GM18520 (cell line): ENCODE results near the gene PRRC2B.

ENCODE experiments used
- ATAC-seq: cut with Tn5 transposase; IDR thresholded peaks from one replicate; pipeline ENCODE4 v1.9.1; 2021; ENCODE audit not compliant: unreplicated experiment

The PRRC2B gene

DNA sequence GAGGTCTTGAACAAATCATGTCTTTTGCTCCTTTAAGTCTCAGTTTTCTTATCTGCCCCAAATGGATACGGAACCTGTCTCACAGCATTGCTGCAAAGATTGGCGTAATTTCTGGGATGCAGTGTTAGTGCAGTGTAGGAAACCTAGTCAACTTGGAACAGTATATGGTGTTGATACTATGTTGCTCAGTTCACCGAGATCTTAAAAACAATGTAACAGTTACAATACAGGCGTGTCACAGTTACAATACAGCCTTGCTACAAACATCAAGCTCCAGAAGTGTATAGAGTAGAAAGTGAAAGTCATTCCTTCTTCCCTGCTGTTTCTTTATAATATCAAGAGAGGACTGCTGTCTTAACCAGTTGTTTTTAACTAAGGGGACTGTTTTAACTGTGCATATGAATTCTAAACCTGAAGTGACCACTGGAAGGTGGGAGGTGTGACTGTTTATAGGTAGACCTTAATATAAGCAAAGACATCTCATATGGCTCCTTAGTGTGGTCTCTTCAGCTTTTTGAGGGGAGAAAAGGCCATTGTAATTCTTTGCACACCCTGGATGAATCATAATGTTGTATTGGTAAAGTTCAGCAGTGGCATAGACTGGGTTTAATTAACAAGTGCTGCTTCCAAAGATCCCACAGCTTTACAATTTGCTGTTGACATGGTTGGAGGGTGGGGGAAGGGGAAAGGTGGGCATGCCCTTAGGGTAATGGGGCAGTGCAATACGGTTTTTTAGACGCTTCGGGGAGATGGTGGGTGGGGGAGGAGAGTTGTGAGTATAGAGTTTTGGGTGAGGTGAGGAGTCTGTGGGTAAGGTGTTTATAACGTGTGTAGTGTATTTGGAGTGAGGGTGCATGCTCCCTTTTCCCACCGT, 12.9 kb downstream of the PRRC2B start:
- ATAC-seq, result no peak

DNA sequence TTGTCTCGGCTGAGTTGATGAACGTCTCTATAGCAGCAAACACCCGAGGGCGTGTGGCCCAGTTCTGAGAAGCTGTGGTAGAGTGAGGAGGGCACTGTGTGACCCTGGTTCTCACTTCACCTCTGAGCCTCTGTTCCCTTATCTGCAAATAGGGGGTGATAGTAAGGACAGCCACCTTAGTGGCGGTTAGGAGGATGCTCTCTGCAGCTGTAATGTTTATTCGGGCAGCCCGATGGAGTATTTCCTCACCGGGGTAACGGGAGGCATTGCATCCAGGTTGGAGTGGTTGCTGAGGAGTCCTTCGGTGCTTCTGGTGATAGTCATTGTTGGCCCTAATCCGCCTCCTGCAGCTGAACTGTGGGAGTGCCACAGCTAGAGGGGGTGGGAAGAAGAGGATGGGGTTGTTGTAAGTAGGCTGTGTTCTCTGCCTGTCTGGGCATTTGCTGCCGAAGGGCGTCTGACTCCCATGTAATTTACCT, 13.9 kb downstream of the PRRC2B start:
- ATAC-seq, result no peak

DNA sequence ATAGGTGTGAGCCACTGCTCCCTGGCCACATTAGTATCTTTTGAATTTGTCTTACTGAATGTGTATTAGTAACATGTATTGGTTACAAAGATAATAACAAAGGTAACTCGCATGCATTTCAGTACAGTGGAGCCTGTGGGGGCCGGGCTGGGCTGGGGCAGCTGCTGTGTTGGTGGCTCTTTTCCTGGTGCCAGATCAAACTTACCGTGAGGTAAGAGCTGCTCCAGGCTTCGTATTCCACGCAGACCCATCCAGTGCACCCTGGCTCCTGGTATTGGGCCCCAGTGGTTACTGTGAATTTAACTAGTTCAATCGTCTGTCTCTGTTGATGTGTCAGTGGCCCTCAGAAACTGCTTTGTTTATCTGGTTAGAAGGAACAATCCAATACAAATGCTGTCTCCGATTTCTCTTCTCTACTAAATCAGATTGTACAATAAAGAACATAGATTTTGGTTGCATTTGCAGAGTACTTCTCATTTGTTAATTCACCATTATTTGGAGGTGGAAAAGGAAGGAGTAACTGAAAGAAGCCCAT, 15.6 kb downstream of the PRRC2B start:
- no peak for ATAC-seq

DNA sequence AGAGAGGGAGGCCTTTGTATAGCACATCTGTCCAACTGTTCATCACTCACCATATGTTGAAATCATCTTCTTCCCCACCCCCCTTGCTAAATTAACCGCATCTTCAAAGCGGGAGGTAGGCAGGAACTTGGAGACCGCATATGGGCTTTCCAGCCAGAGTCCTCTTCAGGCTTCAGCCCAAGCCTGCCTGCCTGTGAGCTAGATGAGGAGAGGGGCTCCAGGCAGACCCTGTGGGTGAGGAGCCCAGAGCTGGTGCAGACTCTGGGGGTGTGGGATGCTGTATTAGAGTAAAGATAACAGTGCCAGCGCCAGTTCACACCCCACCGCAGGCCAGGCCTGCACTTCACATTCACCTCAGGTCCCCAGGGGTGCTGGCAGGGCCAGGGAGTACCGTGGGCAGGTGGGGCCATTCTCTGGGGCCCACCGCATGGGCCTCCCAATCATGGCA, 16.2 kb downstream of the PRRC2B start:
- ATAC-seq, result no peak

- ATAC-seq, result no peak
Observed at GRCh38 chr9:131411719-131412681, 18.1 kb downstream of the PRRC2B start.

GRCh38 chr9:131416509-131416908, 22.6 kb downstream of the PRRC2B start:
- no peak for ATAC-seq

DNA sequence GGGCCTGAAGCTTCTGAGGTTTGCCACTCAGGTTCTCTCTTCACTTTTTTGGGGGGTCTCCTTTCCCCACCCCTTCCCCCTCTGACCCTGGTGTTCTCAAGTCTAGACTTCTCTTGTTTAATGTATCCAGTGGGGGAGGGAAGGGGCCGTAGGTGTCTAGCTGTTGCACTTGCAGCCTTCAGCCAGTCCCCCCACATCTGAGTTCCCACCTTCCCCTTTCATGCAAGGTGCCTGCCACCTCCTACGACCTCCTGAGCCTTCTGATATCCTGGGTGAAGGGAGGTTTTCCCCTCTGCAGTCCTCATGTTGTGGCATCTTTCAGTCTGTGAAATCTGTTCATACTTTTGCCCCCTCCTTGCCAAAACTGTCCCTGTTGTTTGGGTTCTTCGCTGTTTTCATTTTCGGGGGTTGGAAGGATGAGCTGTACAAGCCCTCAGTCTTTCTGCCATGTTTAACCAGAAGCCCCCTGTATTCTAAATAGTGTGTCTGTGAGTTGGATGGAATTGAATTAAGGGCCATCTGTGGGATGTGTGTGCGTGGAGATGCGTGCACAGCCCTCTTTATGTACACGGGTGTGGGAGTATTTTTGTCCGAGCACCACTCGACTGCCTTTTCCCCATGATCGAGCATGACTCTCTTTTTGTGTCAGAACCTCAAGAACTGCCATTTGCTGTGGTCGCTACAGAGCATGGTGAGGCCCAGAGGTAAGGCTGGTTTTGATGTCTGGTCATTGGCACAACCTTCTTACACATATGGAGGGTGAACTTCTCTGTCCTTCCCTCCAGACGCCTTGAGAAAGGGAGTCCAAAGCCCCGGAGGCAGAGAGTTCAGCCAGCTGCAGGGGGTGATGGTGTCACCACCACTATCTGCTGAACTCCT, 23.6 kb downstream of the PRRC2B start:
- no peak for ATAC-seq

- no peak for ATAC-seq
Observed at GRCh38 chr9:131418143-131419025, 24.5 kb downstream of the PRRC2B start.

GRCh38 chr9:131419026-131419614, 25.2 kb downstream of the PRRC2B start:
- ATAC-seq, result no peak

- ATAC-seq, result no peak
Observed at GRCh38 chr9:131419716-131420115, 25.8 kb downstream of the PRRC2B start.

DNA sequence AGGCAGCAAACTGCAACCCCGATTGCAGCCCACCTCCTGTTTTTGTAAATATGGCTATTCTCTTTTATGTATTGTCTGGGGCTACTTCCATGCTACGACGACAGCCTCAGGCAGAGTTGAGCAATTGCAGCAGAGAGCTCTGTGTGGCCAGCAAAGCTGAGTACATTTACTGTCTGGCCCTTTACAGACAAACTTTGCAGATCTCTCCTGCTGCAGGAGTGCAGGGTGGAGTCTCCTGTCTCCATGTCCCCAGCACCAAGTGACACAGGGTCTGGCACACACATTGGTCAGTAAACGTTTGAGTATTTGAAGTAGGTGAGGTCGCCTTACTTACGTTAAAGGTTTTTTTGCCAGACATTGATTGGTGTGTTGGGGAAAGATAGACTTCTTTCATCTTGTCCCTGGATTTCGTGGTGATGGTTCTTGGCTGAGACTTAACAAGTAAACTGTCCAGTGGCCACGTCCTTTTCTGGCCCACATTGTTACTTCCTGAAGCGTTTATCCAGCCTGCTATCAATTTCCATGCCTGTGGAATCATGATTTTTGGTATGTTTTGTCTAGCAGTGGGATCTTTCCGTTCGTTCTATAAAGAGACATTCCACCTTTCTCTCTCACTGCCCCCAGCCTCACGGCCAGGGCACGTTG, 27.2 kb downstream of the PRRC2B start:
- ATAC-seq, result no peak

DNA sequence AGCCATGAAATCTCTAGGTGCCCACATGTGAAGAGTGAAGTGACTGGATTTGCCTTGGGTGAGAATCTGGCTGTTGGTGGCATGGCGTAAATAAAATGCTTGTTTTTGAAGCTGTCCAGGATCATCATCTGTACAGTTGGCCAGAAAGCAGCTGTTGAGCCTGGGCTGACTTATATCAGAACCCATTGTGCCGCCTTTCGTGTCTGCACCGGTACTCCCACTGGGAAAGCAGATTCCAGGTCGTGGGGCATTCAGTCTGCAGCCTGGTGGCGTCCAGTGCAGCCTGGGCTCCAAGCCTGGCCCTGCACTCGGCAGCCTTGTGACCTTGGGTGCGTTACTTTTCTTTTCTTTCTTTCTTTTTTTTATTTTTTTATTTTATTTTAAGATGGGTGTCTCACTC, 27.8 kb downstream of the PRRC2B start:
- no peak for ATAC-seq

DNA sequence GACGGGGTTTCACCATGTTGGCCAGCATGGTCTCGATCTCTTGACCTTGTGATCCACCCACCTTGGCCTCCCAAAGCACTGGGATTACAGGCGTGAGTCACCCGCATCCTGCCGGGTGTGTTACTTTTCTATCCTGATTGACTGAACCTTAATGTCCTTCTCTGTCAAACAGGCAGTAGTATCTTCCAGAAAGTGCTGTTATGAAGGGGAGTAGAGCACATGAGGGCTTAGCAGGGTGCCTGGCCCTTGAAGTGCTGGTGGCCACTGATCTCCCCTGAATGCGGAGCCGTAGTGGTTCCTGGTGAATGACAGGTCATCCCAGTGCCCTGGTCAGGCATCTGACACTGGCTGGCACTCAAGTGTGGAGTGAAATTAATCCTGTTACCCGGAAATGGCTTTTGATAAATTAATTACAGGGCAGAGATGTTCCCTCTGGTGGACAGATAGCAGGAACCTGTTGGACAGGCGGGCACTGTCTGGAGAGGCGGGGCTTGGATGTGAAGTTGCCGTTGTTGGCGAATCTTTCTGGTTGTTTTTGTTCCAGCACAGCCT, 28.4 kb downstream of the PRRC2B start:
- no peak for ATAC-seq

DNA sequence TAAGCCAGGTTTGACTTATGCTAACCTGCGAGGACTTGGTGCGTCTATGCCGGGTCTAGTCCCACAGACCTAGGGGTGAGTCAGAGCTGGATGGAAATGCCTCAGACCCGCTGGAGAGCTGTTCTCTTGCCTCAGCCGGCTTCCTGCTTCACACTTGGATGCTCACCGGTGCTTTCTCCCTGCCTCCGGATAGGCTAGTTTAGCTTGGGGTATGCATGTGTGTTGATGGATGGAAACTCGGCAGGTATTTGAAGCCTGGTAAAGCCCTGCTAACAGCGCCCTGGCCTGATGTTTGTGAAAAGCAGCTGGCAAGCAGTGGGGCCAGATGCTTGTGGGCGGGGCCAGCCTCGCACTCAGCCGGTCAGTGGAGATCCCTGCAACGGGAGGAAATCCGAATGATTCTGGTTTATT, 29.3 kb downstream of the PRRC2B start:
- ATAC-seq, result no peak

- ATAC-seq, result no peak
Observed at GRCh38 chr9:131426545-131426944, 32.7 kb downstream of the PRRC2B start.

DNA sequence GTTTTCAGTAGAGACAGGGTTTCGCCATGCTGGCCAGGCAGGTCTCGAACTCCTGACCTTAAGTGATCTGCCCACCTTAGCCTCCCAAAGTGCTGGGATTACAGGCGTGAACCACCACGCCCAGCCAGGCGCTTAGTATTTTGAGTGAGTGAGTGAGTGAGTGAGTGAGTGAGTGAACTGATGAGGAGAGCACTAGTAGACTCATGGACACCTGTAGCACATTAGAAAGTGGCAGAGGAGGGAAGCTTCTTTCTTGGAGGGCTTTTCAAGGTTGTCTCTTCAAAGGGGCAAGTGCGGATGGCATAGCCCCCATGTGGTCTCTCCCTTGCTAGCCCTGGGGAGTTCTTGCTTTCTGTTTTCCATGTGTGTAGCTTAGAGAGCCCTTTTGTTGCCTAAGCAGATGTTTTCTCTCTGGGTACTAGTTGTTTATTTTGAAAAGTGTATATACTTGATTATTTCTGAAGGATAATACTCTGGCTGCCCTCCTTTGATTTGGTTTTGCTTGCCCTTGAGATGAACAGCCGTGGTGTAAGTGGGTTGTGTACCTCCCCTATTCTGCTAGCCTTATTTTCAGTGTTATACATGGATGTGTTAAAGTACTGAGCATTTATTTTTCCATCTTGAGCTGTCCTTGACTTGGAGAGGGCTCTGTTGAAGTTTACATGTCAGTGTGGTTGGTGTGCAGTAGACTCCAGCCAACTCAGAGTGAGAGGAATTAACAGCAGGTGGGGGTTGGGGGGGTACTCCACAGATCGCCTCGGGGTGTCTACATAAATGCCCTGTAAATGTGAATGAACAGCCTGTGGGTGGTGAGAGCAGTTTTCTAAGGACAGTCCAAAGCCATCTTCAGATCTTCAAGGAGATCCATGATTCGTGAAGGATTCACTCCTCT, 35.5 kb downstream of the PRRC2B start:
- no peak for ATAC-seq

DNA sequence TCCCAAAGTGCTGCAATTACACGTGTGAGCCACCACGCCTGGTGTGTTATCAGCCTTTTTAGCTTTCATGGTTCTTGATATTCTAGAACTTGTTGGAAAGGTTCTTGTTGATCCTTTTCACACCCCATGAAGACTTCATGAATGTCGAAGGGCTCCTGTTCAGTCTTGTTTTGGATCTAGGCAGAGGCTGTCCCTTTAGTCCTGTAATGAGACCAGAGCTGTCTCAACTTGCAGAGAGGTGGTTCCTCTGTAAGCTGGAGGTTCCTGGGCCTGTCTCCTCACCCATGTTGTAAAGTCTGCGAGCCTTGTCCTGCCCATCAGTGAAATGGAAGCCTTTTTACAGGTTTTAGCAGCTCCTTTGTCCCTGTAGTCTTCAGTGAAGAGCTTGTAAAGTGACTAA, 38.2 kb downstream of the PRRC2B start:
- no peak for ATAC-seq
